Measurements from ENCODE around the gene ZNF526.

ZNF526 gene

DNA sequence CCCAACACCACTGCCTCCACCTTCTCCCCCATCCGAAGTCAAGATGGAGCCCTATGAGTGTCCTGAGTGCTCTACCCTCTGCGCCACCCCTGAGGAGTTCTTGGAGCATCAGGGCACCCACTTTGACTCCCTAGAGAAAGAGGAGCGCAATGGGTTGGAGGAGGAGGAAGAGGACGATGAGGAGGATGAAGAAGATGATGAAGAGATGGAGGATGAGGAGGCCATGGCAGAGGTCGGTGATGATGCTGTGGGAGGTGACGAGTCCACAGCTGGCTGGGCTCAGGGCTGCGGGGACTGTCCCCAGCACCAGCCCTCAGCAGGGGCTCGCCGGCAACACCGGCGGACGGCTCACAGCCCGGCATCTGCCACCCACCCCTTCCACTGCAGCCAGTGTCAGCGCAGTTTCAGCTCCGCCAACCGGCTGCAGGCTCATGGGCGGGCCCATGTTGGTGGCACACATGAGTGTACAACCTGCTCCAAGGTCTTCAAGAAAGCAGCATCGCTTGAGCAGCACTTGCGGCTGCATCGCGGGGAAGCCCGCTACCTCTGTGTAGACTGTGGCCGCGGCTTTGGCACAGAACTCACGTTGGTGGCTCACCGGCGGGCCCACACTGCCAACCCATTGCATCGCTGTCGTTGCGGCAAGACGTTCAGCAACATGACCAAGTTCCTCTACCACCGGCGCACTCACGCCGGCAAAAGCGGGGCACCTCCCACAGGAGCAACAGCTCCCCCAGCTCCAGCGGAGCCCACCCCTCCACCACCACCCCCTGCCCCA lies 5.0 kb downstream of the ZNF526 start:
- DNase-seq = no peak

DNA sequence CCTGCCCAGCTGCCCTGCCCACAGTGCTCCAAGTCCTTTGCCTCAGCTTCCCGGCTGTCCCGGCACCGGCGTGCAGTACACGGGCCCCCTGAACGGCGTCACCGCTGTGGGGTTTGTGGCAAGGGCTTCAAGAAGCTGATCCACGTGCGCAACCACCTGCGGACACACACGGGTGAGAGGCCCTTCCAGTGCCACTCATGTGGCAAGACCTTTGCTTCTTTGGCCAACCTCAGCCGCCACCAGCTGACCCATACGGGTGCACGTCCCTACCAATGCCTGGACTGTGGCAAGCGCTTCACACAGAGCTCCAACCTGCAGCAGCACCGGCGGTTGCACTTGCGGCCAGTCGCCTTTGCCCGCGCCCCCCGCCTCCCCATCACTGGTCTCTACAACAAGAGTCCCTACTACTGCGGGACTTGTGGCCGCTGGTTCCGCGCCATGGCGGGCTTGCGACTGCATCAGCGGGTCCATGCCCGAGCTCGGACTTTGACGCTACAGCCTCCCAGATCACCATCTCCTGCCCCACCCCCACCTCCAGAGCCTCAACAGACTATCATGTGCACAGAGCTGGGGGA lies 5.7 kb downstream of the ZNF526 start:
- no peak for DNase-seq

DNA sequence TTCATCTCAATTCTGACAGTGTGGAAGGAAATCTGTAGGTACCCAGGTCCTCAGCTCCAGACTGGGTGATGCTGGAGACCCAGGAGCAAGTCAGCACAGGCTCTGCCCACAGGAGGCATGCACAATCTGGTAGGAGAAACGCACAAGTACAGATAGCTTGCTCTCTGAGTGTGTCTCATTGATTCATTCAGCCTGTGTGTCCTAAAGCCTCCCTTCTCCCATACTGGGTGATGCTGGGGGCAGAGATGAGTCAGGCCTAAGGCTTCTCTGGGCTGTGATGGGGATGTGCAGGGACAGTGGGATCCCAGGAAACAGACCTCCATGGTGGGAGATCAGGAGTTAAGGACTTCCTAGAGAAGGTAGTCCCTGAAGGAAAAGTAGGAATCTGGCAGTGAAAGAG lies 6.8 kb downstream of the ZNF526 start:
- no peak for DNase-seq

DNA sequence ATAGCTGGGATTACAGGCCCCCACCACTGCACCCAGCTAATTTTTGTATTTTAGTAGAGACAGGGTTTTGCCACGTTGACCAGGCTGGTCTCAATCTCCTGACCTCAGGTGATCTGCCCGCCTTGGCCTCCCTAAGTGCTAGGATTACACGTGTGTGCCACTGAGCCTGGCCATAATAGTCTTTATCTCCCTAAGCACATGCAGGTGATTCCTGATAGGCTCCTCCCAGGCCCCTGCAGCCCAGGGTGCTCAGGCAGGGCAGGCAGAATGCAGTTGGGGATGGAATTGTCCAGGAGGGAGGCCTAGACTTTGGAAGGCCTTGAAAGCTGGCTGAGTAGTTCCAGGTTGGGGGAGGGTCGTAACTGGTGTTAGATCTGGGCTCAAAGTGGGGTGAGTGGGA lies 8.5 kb downstream of the ZNF526 start:
- no peak for DNase-seq

DNA sequence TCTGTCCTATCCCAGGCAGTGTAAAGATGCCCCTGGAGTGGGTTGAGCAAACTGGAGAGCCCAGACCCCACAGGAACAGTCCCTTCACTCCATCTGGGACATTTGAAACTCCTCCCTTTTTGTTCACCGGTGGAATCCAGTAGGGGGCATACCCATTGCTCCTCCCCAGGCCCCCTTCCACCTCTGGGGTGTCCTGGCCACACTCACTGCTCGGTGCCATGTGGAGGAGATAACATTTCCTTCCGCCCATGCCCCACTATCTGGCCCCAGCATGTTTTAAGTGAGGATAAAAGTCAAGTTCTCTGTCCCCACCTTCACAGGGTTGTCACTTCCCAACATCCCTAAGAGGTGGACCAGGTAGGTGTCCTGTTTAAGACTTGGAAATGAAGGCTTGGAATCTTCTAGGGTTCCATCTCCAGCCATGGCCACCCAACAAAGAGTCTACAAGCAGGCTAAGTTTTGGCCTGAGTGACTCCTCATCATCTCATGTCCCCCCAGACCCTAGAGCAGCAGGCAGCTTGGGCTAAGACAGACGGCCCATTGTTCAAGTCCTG lies 9.3 kb downstream of the ZNF526 start:
- no peak for DNase-seq

DNA sequence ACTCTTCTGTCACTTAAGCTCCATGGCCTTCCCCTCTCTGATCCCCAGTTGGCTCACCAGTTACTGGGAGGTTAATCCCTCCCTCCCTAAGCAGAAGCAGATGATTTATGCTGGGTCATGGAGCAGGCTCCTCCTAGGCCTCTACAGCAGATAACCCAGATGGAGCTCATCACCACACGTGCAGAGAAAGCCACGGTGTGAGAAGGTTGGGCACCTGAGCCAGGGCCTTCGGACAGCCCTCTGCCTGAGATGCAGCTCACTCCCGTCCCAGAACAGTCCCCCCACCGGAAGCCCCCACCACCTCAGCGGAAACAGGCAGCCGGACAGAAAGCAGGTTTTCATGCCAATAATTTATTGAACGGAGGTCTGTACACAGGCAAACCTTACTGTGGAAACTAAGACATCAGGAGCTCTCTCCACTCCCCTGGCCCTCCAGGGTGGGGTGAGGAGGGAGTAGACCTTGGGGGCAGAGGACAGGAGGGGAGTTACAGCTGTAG lies 9.8 kb downstream of the ZNF526 start:
- no peak for DNase-seq

DNA sequence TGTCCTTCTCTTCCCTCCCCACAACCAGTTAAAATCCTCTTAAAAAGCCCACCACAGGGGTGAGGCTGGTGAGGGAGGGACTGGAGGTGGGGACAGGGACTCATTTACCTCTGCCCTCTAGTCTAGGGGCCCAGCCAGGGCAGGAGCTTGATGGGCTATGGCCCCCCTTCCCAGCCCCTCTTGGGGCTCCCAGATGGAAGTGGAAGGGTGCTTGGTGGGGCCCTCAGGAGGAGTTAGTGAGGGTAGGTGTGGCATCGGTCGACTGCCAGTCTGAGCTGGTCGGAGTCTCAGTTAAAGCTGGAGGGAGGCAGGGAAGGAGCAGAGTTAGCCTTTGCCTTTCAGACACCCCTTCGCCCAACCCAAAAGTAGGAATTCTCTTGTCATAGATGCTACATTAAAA lies 10.5 kb downstream of the ZNF526 start:
- no peak for DNase-seq

- DNase-seq = no peak
These were observed 12.3 kb downstream of the ZNF526 start for GRCh38 chr19:42232435-42232834.

DNA sequence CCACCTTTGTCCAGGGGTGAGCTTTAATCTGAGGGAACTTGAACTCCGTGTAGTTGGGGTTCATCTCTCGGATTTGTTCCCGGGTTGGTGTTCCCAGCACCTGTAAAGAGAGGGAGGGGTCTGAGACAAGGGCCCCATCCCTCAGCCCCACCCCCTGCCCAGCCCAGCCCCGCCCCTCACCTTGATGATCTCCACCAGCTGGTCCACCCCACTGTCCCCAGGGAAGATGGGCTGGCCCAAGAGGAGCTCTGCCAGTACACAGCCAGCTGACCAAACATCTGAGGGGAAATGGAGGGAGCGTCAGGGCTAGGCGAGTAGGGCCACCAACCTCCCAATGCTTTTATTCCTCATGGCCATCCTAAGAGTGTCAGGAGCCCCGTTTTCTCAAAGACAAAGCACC lies 13.0 kb downstream of the ZNF526 start:
- DNase-seq = no peak

- DNase-seq = no peak
These were observed 13.7 kb downstream of the ZNF526 start for GRCh38 chr19:42233678-42234292.

DNA sequence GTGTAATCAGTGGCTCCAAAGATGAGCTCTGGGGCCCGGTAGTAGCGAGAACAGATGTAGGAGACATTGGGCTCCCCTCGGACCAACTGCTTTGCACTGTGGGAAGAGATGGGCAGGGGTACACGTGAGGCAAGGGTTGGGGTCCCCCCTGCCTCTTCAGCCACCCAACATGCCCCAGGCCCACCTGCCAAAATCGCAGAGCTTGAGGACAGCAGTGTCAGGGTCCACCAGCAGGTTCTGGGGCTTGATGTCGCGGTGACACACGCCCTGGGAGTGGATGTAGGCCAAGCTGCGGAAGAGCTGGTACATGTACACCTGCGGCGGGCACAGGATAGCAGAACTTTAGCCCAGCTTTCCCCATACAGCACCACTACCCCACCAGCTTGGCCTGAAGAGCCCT lies 14.3 kb downstream of the ZNF526 start:
- DNase-seq = no peak

- no peak for DNase-seq
These were observed 15.1 kb downstream of the ZNF526 start for GRCh38 chr19:42235181-42235580.

DNA sequence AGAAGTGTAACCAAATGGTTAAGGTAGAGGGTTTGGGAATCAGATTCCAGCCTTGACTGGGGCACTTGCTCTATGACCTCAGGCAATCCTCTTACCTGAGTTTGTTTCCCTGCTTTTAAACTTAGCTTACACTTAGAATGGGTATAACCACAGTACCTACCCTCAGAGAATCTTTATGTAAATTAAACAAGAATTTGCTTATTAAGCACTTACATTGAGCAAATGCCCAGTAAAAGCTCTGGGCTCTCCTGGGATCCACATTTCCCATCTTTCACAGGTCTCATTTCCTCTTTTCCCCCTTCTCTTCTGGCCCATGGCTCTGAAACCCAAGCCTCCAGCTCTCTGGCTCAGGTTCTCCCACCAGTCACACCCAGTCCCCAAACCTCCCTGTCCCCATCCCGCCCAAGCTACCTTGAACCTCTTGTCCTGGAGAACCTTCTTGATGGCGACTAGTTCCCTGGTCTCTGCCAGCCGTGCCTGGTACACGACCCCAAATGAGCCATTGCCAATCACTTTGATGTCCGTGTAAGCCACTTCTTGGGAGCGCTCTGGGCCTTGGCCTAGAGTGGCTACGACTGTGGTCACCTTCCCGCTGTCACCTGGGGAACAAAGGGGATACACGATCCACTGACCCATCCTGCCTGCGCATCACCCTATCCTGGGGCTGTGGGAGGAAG lies 19.6 kb downstream of the ZNF526 start:
- no peak for DNase-seq

DNA sequence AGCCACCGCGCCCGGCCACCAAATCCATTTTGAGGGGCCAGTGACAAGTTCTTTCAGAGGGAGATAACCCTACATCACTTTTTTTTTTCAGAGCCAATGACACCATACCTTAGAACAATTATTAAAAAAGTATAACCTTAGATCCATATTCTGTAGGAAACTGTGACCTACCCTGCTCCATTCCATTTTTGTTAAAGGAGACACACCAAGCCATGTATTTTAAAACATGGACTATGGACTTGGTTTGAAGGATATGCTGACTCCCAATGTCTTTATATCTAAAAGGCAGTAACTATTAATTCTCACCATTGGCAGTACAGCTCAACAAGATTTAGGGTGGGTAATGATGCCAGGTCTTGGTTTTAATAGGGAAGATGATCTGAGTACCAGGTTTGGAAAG lies 21.2 kb downstream of the ZNF526 start:
- no peak for DNase-seq

- DNase-seq = no peak
These were observed 22.0 kb downstream of the ZNF526 start for GRCh38 chr19:42242069-42242511.

DNA sequence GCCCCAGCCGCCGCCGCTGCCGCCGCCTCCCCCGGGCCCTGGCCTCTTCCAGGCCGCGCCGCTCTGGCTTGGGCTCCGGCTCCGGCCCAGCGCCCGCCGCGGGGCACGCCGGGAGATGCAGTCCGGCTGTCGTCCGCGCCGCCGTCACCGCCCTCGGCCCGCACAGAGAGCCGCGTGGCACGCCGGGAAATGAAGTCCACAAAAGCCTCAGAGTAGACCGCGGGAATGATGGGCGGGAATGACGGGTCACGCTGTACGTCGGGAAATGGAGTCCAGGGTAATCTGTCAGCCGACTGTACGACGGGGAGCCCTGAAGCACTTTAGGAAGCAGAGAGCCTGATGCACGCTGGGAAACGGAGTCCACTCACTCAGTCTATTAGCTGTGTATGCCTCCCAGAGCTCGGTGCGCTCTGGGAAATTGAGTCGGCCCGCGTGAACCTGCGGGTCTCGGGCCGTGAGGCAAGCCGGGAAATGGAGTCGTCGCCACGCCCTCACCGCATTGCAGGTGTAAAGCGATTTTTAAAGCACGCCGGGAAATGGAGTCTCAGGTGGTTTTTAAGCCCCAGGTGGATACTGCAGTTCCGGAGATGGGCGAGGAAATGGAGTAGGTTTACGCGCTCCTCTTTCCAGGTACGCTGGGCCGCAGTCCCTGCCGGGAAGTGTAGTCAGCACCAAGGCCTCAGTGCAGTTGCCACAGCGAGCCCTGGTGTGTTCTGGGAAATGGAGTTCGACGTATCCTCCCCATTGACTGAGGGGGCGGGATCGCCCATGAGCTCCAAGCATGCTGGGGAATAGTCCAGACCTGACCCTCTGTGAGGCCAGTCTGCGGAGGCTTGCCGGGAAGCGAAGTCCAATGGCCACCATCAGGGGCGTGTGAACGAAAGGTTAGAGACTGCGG lies 22.6 kb downstream of the ZNF526 start, which contains the start of gene GSK3A:
Gene GSK3A (minus strand): TSS at position 91 of the 898 bp plus-strand sequence. CDS start 137 bp downstream, outside the sequence.
- DNase-seq = peak; percentile 97

- DNase-seq = peak; percentile 94
These were observed 24.5 kb downstream of the ZNF526 start for GRCh38 chr19:42244347-42245220.

- DNase-seq = no peak
These were observed 25.1 kb downstream of the ZNF526 start for GRCh38 chr19:42245231-42245630.

GRCh38 chr19:42246143-42246921 lies 26.2 kb downstream of the ZNF526 start:
- DNase-seq = peak; percentile 60
